K562 (cell line): Measurements from ENCODE around the gene FMO1. TPM values are rescaled to one million over a fixed set of nuclear protein-coding genes. Genes with fewer than 3 reads are reported as not detected.

Experiments
- ATAC-seq: fragments of 200-7000 bp; cut with Tn5 transposase; 3 replicates; pipeline ENCODE4 v1.9.1; 2020; ENCODE audit warnings: moderate library complexity
- BruUV-seq: library from RNA; stranded (reverse); fragments of 400-500 nt; replicated peaks from 2 replicates; lab custom pipeline; 2021; lab: Mats Ljungman, UMichigan
- CTCF ChIA-PET: fragments of 300-600 bp; formaldehyde crosslinking; extraction: SDS; loops from one replicate; lab custom pipeline; 2021; ENCODE audit warnings: low intra/inter-chr PET ratio; lab: Yijun Ruan, JAX
- POLR2A ChIA-PET: fragments of 300-600, 350-650 bp; sonication (Branson Sonifier 250); formaldehyde crosslinking; extraction: SDS; loops from one replicate; lab custom pipeline; 2021; ENCODE audit warnings: antibody characterized with exemption, inconsistent platforms; lab: Yijun Ruan, JAX
- DNase-seq, 4 experiments: peaks; one replicate each; pipeline versions ENCODE4 v3.0.0 to v3.0.0-alpha.2; 2011 to 2018; ENCODE audit warnings: low spot score in 3 of 4, mixed read lengths in 3 of 4; ENCODE audit errors: extremely low read depth in 1 of 4
- FAIRE-seq: peaks from 2 replicates; lab custom pipeline; 2011; peaks lifted over from hg19 to GRCh38; lab: Jason Lieb, UNC
- H2AFZ ChIP-seq: 2 replicates; pipeline ENCODE4 v1.6.0; 2011; ENCODE audit warnings: low read depth, low read length, control low read depth, inconsistent platforms
- H3K27ac ChIP-seq: fragments of 200-600 bp; 3 replicates; pipeline ENCODE4 v1.8.0; 2011; ENCODE audit warnings: low read depth, mild to moderate bottlenecking, control low read depth, inconsistent platforms, low read length, moderate library complexity, mixed read lengths; ENCODE audit errors: extremely low read depth
- H3K27me3 ChIP-seq, 2 experiments: fragments of 300-600 bp in 1 of 2; 2 replicates in 1 of 2; 3 replicates in 1 of 2; pipeline versions ENCODE4 v1.6.0 to v1.8.0; 2011; ENCODE audit warnings: inconsistent platforms in 2 of 2, low read length in 2 of 2, mild to moderate bottlenecking in 1 of 2, mixed read lengths in 1 of 2, moderate library complexity in 1 of 2; ENCODE audit not compliant: control insufficient read depth in 2 of 2, insufficient read depth in 2 of 2
- H3K36me3 ChIP-seq: fragments of 300-600 bp; 3 replicates; pipeline ENCODE4 v1.8.0; 2011; ENCODE audit warnings: mild to moderate bottlenecking, low read length, inconsistent platforms; ENCODE audit not compliant: control insufficient read depth, insufficient read depth
- H3K4me1 ChIP-seq, 2 experiments: fragments of 200-600 bp in 1 of 2; replicated peaks in 1 of 2; 2 replicates in 1 of 2; 3 replicates in 1 of 2; pipeline versions ENCODE4 v1.5.1 to v1.8.0; 2011; ENCODE audit warnings: inconsistent platforms in 2 of 2, low read length in 2 of 2, mild to moderate bottlenecking in 1 of 2, mixed read lengths in 1 of 2, moderate library complexity in 1 of 2; ENCODE audit not compliant: control insufficient read depth in 2 of 2, insufficient read depth in 2 of 2
- H3K4me2 ChIP-seq: 2 replicates; pipeline ENCODE4 v1.6.1; 2011; ENCODE audit warnings: low read length, control low read depth, inconsistent platforms, mixed read lengths; ENCODE audit not compliant: insufficient read depth
- H3K4me3 ChIP-seq: fragments of 200-600 bp; sonication (generic), shearing (Covaris generic); 2 replicates; pipeline ENCODE4 v1.5.1; 2016; ENCODE audit warnings: control low read depth, inconsistent platforms
- H3K79me2 ChIP-seq: fragments of 200-600 bp; 3 replicates; pipeline ENCODE4 v1.8.0; 2011; ENCODE audit warnings: low read length, inconsistent platforms; ENCODE audit not compliant: control insufficient read depth, insufficient read depth
- H3K9ac ChIP-seq, 2 experiments: 2 replicates each; pipeline versions ENCODE4 v1.6.0 to v1.6.1; 2011; ENCODE audit warnings: low read depth in 2 of 2, low read length in 2 of 2, control low read depth in 1 of 2, inconsistent platforms in 1 of 2, mild to moderate bottlenecking in 1 of 2, mixed read lengths in 1 of 2; ENCODE audit not compliant: insufficient read depth in 1 of 2
- H3K9me1 ChIP-seq: one replicate; pipeline ENCODE4 v1.6.0; 2011; ENCODE audit warnings: inconsistent platforms, mild to moderate bottlenecking, low read length, moderate library complexity; ENCODE audit not compliant: control insufficient read depth, insufficient read depth
- H3K9me3 ChIP-seq: replicated peaks from 2 replicates; pipeline ENCODE4 v1.5.1; 2011; ENCODE audit warnings: low read depth, low read length, inconsistent platforms; ENCODE audit not compliant: control insufficient read depth, insufficient read depth
- H4K20me1 ChIP-seq: replicated peaks from 2 replicates; pipeline ENCODE4 v1.6.1; 2011; ENCODE audit warnings: low read length, inconsistent platforms, mixed read lengths; ENCODE audit not compliant: control insufficient read depth, insufficient read depth
- MBD2 ChIP-seq: sonication (generic); IDR thresholded peaks from 2 replicates; pipeline ENCODE4 v1.6.1; 2016; ENCODE audit warnings: low read depth, borderline replicate concordance
- THRA ChIP-seq: fragments of 450-650 bp; IDR thresholded peaks from 2 replicates; pipeline ENCODE4 v1.6.1; 2017; ENCODE audit warnings: mild to moderate bottlenecking, moderate library complexity
- VEZF1 ChIP-seq: fragments of 200-800 bp; sonication (Bioruptor generic); IDR thresholded peaks from 2 replicates; pipeline ENCODE4 v1.6.1; 2017; ENCODE audit warnings: missing genetic modification characterization, missing compliant biosample characterization
- in situ Hi-C: fragments of 300-500 bp; cut with MboI; formaldehyde crosslinking; loops from 4 replicates; pipeline ENCODE4 v1.15.0; 2018; ENCODE audit warnings: inconsistent platforms, mixed read lengths
- intact Hi-C: fragments of 100-400 bp; cut with micrococcal nuclease; formaldehyde crosslinking; loops from 2 replicates; pipeline ENCODE4 v1.14.2; 2022
- polyA plus RNA-seq, 8 experiments: library from polyadenylated mRNA; depleted of rRNA in 4 of 8; stranded (reverse) in 5 of 8; unstranded in 3 of 8; fragments of >200 nt; fragmentation: Nextera tagmentation in 2 of 8; fragmentation: Illumina TruSeq in 1 of 8; extraction: Ambion mirVana in 2 of 8; extraction: Trizol in 1 of 8; gene quantifications; 2 replicates each; pipeline versions ENCODE4 v1.2.1 to v1.2.3, GENCODE V29; 2011 to 2014; ENCODE audit warnings: inconsistent platforms in 1 of 8, missing spikeins in 1 of 8
- total RNA-seq, 7 experiments: library from RNA; depleted of rRNA in 6 of 7; stranded (reverse); fragments of >200 nt in 6 of 7; fragmentation: Illumina TruSeq in 2 of 7; extraction: Trizol in 2 of 7; gene quantifications; 2 replicates each; pipeline versions ENCODE4 v1.2.1 to v1.2.3, GENCODE V29; 2011 to 2021; ENCODE audit warnings: low replicate concordance in 1 of 7

FMO1 gene
- total and polyA plus RNA-seq, 9 of the 15 experiments (the other 6 are each of a cell fraction or from before 2014, with no cell fraction given): not detected

GRCh38 chr1:171231326-171231725 is 17.0 kb upstream of the FMO1 start:
- intact Hi-C loops: no loop called here
- no peaks in the 10 kb centered on the region for H3K79me2 ChIP-seq
- no peaks in the 10 kb centered on the region for H3K9me3 ChIP-seq
- no peak overlapping the region for H3K9ac ChIP-seq
- no peak overlapping the region for H2AFZ ChIP-seq
- H3K36me3 ChIP-seq: no peaks in the 10 kb centered on the region
- TF ChIP-seq MBD2 (no peak), THRA (no peak), VEZF1 (CRISPR knock-in tag) (no peak)
- DNase-seq (no peak), FAIRE-seq (no peak), ATAC-seq (no peak)
- no peak overlapping the region for H3K4me2 ChIP-seq
- ChIA-PET CTCF (no interaction called here), POLR2A (interaction anchor here (1.2 kb wide), 1 partner anchor 20 kb away, joined by 3 read pairs; no protein-coding TSS in a partner anchor)
- in situ Hi-C loops: no loop called here
- no peak overlapping the region for H3K27ac ChIP-seq
- no peaks in the 10 kb centered on the region for H4K20me1 ChIP-seq
- no TSS peak for BruUV-seq
- no peak overlapping the region for H3K4me3 ChIP-seq
- no peaks in the 10 kb centered on the region for H3K9me1 ChIP-seq
- H3K27me3 ChIP-seq: no peaks in the 10 kb centered on the region
- no peaks in the 10 kb centered on the region for H3K4me1 ChIP-seq
